ENCODE measurements around the gene NEURL2.

- TF ChIP-seq CTCF (IDR thresholded peaks at IDR 0.05) = no peak
- TF ChIP-seq EZH2 (IDR thresholded peaks at IDR 0.05) = no peak
These were observed 44.5 kb upstream of the NEURL2 start for GRCh38 chr20:45935416-45936046.
